Activated naive CD8-positive, alpha-beta T cell treated with anti-CD3 and anti-CD28 coated beads, Interleukin-2, amount 50 U/mL, for 24 hours (primary cell): ENCODE results near the gene METTL25.

ENCODE experiments used
- ATAC-seq: fragments of 150-1000 bp; cut with Tn5 transposase; one replicate; pipeline ENCODE4 v1.10.0; 2021
- DNase-seq: peaks from one replicate; pipeline ENCODE4 v3.0.0; 2021
- H3K27ac Mint-ChIP-seq: one replicate; pipeline ENCODE4 v1.8.0; 2021; ENCODE audit warnings: mild to moderate bottlenecking, mixed read lengths
- H3K27me3 Mint-ChIP-seq: one replicate; pipeline ENCODE4 v1.8.0; 2021; ENCODE audit warnings: mixed read lengths
- H3K36me3 Mint-ChIP-seq: one replicate; pipeline ENCODE4 v1.8.0; 2021; ENCODE audit warnings: low read depth, mixed read lengths
- H3K4me1 Mint-ChIP-seq: one replicate; pipeline ENCODE4 v1.8.0; 2021; ENCODE audit warnings: mixed read lengths
- H3K4me3 Mint-ChIP-seq: one replicate; pipeline ENCODE4 v1.8.0; 2021; ENCODE audit warnings: mild to moderate bottlenecking, moderate library complexity, mixed read lengths
- H3K9me3 Mint-ChIP-seq: one replicate; pipeline ENCODE4 v1.8.0; 2021; ENCODE audit warnings: mixed read lengths

The METTL25 gene

DNA sequence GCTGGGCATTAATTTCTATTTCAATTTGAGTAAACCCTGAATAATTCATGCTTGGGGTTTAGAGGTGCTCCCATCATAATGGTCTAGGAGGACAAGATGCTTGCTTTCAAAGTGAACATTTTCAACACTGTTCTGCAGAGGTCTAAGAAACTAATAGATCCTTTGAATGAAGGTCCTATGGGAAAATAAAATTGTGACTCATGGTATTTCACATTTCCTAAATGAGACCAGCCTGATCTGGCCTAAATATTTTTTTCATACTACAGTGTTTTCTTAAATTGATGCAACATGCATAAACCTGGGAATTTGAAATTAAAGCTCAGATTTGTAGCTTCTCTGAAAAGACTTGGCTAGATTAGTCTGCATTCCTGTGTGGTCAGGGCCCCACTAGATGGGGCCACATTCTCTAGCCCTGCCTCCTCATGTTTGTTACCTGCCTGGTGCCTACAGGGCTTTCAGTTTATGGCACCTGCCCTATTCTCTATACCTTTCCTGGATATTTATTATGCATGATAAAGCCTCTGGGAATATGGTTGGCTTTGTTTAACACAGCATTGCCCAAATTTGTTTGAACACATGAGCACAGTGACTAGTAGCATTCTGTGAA, 112.7 kb downstream of the METTL25 start:
- no peak for DNase-seq
- H3K4me3 Mint-ChIP-seq = no peak overlapping the region

DNA sequence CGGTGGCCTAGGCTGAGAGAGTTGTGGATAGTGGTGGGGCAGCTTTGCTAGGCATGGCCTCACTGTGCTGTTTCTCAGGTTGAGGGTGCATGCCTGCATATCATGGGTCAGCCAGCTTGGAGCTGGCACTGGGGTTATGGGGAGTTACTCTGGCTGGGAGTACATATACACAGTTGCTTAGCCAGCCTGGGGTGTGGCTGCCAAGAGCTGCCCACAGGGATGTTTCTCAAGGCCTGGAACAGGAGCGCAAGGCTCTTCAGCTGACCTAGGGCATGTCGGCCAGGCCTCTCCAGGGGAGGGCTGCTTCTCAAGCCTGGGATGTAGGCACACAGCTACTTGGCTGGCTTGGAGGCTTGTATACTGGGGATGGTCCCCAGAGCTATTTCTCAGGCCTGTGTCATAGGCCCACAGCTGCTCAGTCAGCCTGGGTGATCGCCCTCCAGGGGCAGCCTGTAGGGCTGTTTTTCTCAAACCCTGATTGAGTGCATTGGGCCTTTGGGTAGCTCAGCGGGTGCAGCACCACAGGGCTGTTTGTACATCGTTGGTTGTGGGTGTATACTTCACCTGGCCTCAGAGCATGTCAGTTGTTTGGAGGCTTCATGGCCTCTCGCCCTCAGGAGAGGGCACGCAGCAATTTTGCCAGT, 114.9 kb downstream of the METTL25 start:
- DNase-seq (no peak), ATAC-seq (no peak)
- Mint-ChIP-seq H3K9me3 (peaks cover 24% of the 10 kb centered on the region), H3K27ac (no peak overlapping the region), H3K4me3 (no peak overlapping the region), H3K27me3 (no peaks in the 10 kb centered on the region), H3K36me3 (peaks cover 46% of the 10 kb centered on the region), H3K4me1 (no peaks in the 10 kb centered on the region)

More for the DNA sequence above, 112.7 kb downstream of the METTL25 start:
- no peak for ATAC-seq
- no peaks in the 10 kb centered on the region for H3K27me3 Mint-ChIP-seq
- no peaks in the 10 kb centered on the region for H3K4me1 Mint-ChIP-seq
- peaks cover 54% of the 10 kb centered on the region for H3K36me3 Mint-ChIP-seq
- H3K27ac Mint-ChIP-seq = no peak overlapping the region
- peaks cover 24% of the 10 kb centered on the region for H3K9me3 Mint-ChIP-seq

DNA sequence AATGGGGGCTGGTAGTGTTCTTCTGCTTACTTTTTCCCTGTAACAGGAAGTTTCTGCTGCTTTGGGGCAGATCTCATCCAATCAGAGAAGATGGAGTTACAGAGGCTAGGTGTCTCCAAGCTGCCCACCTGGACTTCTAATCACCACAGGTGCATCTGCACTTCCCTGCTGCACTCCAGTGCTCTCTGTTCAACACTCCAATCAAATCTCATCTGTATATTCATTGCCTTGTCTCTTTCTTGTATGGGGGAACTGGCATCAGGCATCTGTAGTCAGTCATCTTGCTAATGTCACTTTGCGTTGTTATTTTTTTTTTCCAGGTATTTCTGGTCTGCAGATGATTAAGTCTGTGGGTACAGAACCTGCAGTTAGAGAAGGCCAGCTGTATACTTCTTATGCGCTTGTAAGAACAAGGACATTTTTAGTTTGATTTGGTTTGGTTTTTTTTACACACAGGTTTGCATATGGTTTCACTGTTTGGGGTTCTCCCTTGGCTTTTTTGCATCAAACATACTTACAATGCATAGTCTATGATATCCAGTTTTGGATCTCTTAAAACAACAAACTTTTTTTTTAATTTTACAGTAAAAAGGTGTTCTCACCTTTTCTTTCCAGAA, 116.0 kb downstream of the METTL25 start:
- H3K27me3 Mint-ChIP-seq = no peaks in the 10 kb centered on the region
- DNase-seq (no peak), ATAC-seq (no peak)
- no peak overlapping the region for H3K27ac Mint-ChIP-seq
- peaks cover 16% of the 10 kb centered on the region for H3K9me3 Mint-ChIP-seq
- H3K4me1 Mint-ChIP-seq = no peaks in the 10 kb centered on the region
- peaks cover 40% of the 10 kb centered on the region for H3K36me3 Mint-ChIP-seq
- H3K4me3 Mint-ChIP-seq = no peak overlapping the region

DNA sequence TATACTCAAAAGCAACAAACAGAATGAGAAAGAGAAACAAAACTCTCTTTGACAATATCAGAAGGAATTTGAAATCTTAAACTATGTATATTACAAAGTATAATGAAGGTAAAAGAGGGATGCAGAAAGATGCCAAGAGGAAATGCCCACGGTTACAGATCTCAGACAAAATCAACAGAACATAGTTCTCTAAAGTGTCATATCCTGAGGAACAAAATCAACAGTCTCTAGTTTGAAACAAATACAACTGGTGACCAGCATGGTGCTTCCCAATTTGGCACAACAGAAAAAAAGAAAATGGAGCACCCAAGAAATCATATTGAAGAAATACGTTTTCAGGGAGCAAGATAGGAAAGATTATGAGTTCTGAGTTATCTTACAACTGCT, 116.5 kb downstream of the METTL25 start:
- peaks cover 15% of the 10 kb centered on the region for H3K9me3 Mint-ChIP-seq
- no peak overlapping the region for H3K27ac Mint-ChIP-seq
- DNase-seq = no peak
- no peaks in the 10 kb centered on the region for H3K27me3 Mint-ChIP-seq
- no peak for ATAC-seq
- no peak overlapping the region for H3K4me3 Mint-ChIP-seq
- H3K4me1 Mint-ChIP-seq = no peaks in the 10 kb centered on the region
- H3K36me3 Mint-ChIP-seq = peaks cover 35% of the 10 kb centered on the region

DNA sequence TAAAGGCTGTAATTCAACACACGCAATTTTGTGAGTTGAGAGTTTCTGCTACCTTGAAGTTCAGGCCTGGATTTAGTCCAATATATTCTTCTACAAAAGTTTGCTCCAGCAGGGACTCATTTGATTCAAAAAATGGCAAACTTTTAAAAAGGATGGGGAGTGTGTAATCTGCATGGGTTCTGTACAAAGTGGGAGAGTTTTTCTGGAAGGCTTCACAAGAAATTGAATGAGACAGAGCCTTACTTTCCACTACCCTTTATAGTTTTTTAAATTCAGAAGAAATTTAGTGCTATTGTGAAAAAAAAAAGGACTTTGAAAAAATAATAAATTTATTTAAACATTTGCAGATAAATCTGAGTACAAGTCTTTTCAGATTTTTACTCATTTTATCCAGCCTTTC, 116.9 kb downstream of the METTL25 start:
- H3K4me1 Mint-ChIP-seq = no peaks in the 10 kb centered on the region
- no peak for ATAC-seq
- H3K27me3 Mint-ChIP-seq = no peaks in the 10 kb centered on the region
- H3K9me3 Mint-ChIP-seq = peaks cover 15% of the 10 kb centered on the region
- no peak overlapping the region for H3K4me3 Mint-ChIP-seq
- no peak for DNase-seq
- peaks cover 33% of the 10 kb centered on the region for H3K36me3 Mint-ChIP-seq
- H3K27ac Mint-ChIP-seq = no peak overlapping the region

DNA sequence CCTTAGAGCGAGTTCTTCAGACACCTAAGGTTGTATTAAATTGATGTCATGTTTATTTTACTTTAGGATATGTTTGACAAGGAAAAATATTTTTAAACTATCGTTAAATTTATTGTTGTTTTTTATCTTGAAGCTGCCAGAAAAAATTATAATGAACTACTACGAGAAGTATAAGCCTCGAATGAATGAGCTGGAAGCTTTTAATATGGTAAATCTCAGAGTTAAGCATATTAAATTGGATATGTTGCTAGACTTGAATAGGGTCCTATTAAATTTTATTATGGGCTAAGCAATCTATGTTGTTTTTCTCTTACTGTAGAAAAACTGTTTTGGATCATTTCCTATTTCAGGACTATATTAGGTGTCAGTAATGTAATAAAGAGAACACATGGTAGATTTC, 118.2 kb downstream of the METTL25 start:
- no peak overlapping the region for H3K4me3 Mint-ChIP-seq
- DNase-seq (no peak), ATAC-seq (no peak)
- no peak overlapping the region for H3K27ac Mint-ChIP-seq
- peaks cover 12% of the 10 kb centered on the region for H3K9me3 Mint-ChIP-seq
- no peaks in the 10 kb centered on the region for H3K27me3 Mint-ChIP-seq
- no peaks in the 10 kb centered on the region for H3K4me1 Mint-ChIP-seq
- H3K36me3 Mint-ChIP-seq = peaks cover 34% of the 10 kb centered on the region

DNA sequence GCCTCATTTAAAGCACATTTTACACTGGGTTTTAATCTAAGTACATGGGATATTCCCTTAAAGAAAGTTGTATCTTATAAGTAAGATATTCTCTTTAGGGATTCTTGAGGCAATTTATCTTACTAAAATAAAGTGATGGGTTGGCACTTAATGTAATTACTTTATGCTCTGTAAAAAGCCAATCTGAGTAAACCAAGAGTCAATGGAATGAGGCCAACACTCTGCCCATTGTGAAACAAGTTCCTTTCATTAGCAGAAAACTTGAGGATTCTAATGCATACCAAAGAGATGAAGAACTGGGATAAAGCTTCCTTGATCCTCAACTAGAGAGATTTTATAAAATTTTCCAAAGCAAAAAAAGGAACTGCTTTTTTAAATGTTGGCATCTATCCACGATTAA, 121.2 kb downstream of the METTL25 start:
- peaks cover 16% of the 10 kb centered on the region for H3K9me3 Mint-ChIP-seq
- no peak for ATAC-seq
- H3K27ac Mint-ChIP-seq = no peak overlapping the region
- H3K4me3 Mint-ChIP-seq = no peak overlapping the region
- H3K4me1 Mint-ChIP-seq = no peaks in the 10 kb centered on the region
- peaks cover 20% of the 10 kb centered on the region for H3K36me3 Mint-ChIP-seq
- DNase-seq = no peak
- H3K27me3 Mint-ChIP-seq = no peaks in the 10 kb centered on the region

DNA sequence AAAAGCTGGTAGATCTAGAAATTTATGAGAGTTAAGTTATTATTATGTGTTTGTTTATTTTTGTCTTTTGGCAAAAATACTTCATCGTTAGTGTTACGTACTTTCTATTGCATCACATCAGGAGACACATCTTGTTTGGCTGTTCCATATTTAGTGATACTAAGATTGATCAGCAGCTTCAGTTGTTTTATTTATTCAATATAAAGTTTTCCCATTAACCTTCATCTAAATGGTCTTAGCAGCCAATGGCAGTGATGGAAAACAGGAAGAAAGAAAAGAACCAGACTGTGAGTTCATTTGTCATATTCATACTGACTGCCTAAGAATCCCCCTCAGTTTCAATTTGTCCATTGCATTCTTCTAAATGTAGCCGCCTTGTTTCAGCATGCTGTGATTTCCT, 122.3 kb downstream of the METTL25 start:
- DNase-seq (no peak), ATAC-seq (no peak)
- Mint-ChIP-seq H3K27ac (no peak overlapping the region), H3K4me3 (no peak overlapping the region), H3K9me3 (peaks cover 24% of the 10 kb centered on the region), H3K27me3 (no peaks in the 10 kb centered on the region), H3K4me1 (no peaks in the 10 kb centered on the region), H3K36me3 (peaks cover 15% of the 10 kb centered on the region)

DNA sequence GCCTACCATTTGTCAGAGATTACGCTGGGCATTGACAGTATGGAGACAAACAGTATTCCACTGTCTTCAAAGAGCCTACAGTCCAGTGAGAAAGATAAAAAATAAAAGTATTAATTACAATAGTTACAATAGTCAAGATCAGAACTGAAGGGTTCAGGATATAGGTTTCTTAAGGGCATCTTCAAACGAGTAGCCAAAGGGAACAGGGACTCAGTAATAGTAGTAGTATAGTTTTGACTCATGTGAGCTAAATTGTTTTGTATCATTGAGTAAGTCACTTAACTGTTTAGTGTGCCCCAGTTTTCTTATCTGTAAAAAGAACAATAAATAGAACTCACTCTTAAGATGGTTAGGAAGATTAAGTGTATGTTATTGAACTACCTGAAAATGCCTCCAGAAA, 123.6 kb downstream of the METTL25 start:
- no peak for DNase-seq
- Mint-ChIP-seq H3K4me3 (no peak overlapping the region), H3K27ac (no peak overlapping the region), H3K4me1 (no peaks in the 10 kb centered on the region), H3K9me3 (peaks cover 28% of the 10 kb centered on the region), H3K36me3 (peaks cover 11% of the 10 kb centered on the region), H3K27me3 (no peaks in the 10 kb centered on the region)
- no peak for ATAC-seq

DNA sequence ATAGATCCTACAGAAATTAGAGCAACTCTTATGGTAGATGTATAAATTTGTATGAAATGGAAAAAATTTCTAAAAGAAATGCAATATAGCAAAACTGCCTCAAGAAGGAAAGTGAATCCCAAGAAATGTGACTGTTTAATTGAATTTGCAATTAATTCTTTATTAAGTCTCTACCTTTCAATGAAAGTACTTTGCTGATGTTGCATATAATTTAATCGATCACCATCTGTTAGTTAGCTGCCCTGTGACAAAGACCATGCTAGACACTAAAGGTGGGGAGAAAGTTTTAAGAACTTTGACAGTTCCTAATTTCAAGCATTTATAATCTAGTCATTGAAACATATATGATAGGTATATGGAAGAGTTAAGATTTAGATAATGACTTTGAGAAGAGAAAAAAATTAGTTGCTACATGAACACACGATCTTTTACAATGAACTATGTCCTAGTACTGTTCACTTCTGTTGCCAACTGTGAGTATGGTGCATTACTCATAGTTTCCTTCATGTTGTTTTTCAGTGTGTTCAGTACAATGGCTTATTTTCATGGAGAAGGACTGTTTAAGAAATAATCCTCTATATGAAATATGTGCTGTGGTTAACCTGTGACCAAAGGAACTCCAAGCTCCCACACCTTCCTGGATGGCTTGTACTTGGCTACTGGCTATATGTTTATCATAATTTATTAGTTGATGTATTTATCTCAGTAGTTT, 128.4 kb downstream of the METTL25 start:
- Mint-ChIP-seq H3K27me3 (no peaks in the 10 kb centered on the region), H3K27ac (no peak overlapping the region), H3K36me3 (no peaks in the 10 kb centered on the region), H3K4me1 (no peaks in the 10 kb centered on the region), H3K9me3 (peaks cover 46% of the 10 kb centered on the region), H3K4me3 (no peak overlapping the region)
- ATAC-seq (no peak), DNase-seq (no peak)

DNA sequence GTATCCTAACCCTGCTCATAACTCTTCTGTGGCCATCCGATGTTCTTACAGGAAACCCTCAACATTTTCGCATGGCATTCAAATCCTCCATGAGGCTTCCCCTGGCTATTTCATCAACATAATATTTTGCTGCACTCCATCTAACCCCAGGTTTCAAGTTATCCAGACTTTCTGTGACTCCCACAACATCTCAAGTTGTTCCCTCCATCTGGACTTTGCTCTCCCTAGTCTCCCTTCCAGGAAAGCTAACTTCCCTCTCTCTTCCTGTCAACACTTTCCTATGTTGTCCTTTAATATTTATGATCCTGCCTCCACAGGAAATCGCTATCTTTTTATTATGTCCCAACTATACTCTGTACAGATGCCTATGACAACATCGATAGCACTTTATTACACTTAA, 146.1 kb downstream of the METTL25 start:
- Mint-ChIP-seq H3K9me3 (no peaks in the 10 kb centered on the region), H3K27ac (no peak overlapping the region), H3K4me1 (no peaks in the 10 kb centered on the region), H3K4me3 (no peak overlapping the region), H3K27me3 (no peaks in the 10 kb centered on the region), H3K36me3 (no peaks in the 10 kb centered on the region)
- no peak for ATAC-seq
- DNase-seq = no peak

DNA sequence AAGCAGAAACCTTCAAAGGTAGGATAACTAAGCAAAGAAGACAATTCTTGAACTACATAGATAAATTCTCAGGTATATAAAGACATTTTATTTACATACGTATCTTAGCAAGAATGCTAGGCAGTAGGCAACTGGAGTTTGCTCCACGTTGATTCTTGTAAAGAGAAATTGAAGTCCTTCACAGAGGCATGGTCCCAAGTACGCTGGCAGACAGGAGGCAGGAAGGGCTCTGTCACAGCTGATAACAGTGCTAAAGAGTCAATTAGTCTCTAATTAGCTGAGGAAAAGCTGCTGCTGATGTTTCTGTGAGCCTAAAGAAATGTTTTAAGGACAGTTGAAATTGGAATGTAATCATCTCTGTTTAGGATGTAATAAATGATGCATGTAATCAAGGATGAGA, 146.8 kb downstream of the METTL25 start:
- ATAC-seq (no peak), DNase-seq (no peak)
- Mint-ChIP-seq H3K4me1 (no peaks in the 10 kb centered on the region), H3K27me3 (no peaks in the 10 kb centered on the region), H3K4me3 (no peak overlapping the region), H3K36me3 (no peaks in the 10 kb centered on the region), H3K9me3 (no peaks in the 10 kb centered on the region), H3K27ac (no peak overlapping the region)

DNA sequence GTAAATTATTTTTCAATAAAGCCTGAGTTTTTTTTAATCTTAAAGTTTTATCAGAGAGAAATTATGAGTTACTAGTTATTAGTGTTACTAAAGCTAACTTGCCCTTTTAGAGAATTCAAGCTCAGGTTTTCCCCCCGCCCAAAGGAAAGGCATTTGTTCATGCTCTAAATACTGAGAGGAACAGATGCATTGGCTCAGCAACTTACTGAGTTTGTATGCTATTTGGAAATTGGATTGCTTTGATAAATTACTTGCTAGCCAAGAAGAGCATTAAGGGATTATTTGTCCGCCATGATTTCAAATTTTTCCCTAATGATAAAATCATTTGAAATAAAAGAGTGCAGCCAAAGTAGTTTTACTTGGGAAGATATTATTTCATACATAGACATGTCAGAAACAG, 149.4 kb downstream of the METTL25 start:
- H3K27me3 Mint-ChIP-seq = no peaks in the 10 kb centered on the region
- no peak overlapping the region for H3K27ac Mint-ChIP-seq
- H3K4me3 Mint-ChIP-seq = no peak overlapping the region
- no peaks in the 10 kb centered on the region for H3K36me3 Mint-ChIP-seq
- H3K9me3 Mint-ChIP-seq = no peaks in the 10 kb centered on the region
- DNase-seq (no peak), ATAC-seq (no peak)
- H3K4me1 Mint-ChIP-seq = no peaks in the 10 kb centered on the region

DNA sequence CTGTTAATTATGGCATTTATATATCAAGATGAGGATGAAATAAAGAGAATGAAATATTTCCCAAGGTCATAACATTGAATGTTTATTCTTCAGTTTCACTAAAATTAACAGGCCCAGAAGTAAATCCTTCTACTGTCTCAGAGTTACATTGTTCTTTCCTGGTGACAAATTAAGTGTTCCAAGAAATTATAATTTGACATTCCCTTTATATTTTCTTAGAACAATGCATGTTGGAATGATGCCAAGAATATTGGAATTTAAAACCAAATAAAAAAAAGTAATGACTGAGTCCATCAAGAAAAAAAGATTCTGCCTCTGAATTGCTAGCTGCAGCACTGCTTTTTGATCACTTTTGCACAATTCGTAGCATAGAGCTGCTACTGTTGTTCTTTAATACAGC, 152.1 kb downstream of the METTL25 start:
- ATAC-seq (no peak), DNase-seq (no peak)
- Mint-ChIP-seq H3K36me3 (no peaks in the 10 kb centered on the region), H3K4me3 (no peak overlapping the region), H3K27ac (no peak overlapping the region), H3K4me1 (no peaks in the 10 kb centered on the region), H3K27me3 (no peaks in the 10 kb centered on the region), H3K9me3 (no peaks in the 10 kb centered on the region)

DNA sequence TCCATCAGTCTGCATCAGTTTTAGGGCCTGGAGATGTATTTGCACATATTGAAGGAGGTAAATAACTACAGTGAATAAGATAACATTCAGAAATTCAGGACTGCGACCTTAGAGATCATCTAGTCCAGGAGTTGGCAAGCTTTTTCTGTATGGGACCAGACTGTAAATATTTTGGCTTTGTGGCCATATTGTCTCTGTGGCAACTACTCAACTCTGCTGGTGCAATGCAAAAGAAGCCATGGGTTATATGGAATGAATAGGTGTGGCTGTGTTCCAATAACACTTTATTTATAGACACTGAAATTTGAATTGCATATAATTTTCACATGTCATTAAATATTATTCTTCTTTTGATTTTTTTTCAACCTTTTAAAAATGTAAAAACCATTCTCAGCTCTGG, 156.6 kb downstream of the METTL25 start:
- Mint-ChIP-seq H3K4me1 (no peaks in the 10 kb centered on the region), H3K27me3 (no peaks in the 10 kb centered on the region), H3K27ac (no peak overlapping the region), H3K4me3 (no peak overlapping the region), H3K9me3 (no peaks in the 10 kb centered on the region), H3K36me3 (no peaks in the 10 kb centered on the region)
- no peak for DNase-seq
- ATAC-seq = no peak
